H1 (cell line): ENCODE results near the gene ASGR1.

Source experiments
- CTCF ChIP-seq, 3 experiments: IDR thresholded peaks; 1 replicate in 2 of 3; 2 replicates in 1 of 3; pipeline versions ENCODE4 v1.5.1 to v1.6.1; 2011; ENCODE audit warnings: low read length in 3 of 3, mild to moderate bottlenecking in 3 of 3, inconsistent platforms in 2 of 3, low read depth in 1 of 3, moderate library complexity in 1 of 3; ENCODE audit not compliant: insufficient read depth in 1 of 3; ENCODE audit errors: control extremely low read depth in 1 of 3
- EZH2 ChIP-seq: fragments of 200-600 bp; sonication (generic); IDR thresholded peaks from 2 replicates; pipeline ENCODE4 v1.7.1; 2012; ENCODE audit warnings: low read depth, mild to moderate bottlenecking, moderate library complexity, low read length, inconsistent platforms; ENCODE audit not compliant: severe bottlenecking
- POLR2A ChIP-seq, 2 experiments: IDR thresholded peaks; 1 replicate in 1 of 2; 2 replicates in 1 of 2; pipeline ENCODE4 v1.6.1; 2011; ENCODE audit warnings: low read depth in 2 of 2, low read length in 2 of 2, mild to moderate bottlenecking in 2 of 2; ENCODE audit errors: control extremely low read depth in 1 of 2
- TAF1 ChIP-seq: IDR thresholded peaks from 2 replicates; pipeline ENCODE4 v1.6.1; 2011; ENCODE audit warnings: mild to moderate bottlenecking, low read depth, low read length
- ZNF274 ChIP-seq: IDR thresholded peaks from 2 replicates; pipeline ENCODE4 v1.7.0; 2012; ENCODE audit warnings: low read length, borderline replicate concordance; ENCODE audit errors: extremely low read depth

DNA sequence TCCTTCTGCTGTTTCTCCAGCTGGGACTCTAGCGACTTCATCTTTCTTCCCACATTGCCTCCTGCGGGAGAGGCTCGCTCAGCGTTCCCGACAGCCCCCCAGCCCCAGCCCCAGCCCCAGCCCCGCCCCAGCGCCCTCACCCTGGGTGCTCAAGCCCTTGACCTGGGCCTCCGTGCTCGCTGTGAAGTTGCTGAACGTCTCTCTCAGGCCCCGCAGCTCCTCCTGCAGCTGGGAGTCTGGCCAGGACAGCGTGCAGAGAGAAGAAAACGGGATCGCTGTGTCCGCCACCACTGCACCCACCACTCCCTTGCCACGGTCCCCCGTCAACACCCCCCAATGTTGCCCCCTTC, 2.4 kb downstream of the ASGR1 start:
- TF ChIP-seq CTCF (IDR thresholded peaks at IDR 0.05; ENCODE audit: control extremely low read depth in 1 of 3, insufficient read depth in 1 of 3, low read depth in 1 of 3, low read length in 3 of 3) (no peak), EZH2 (no peak), POLR2A (IDR thresholded peaks at IDR 0.05; ENCODE audit: control extremely low read depth in 1 of 2, low read depth in 2 of 2, low read length in 2 of 2) (no peak), TAF1 (no peak), ZNF274 (no peak)
